Amniotic stem cell (primary cell): ENCODE data around the gene ZNF580.

Experiments used
- DNase-seq: peaks from one replicate; lab custom pipeline; 2025; lab: John Stamatoyannopoulos, UW

Gene ZNF580

DNA sequence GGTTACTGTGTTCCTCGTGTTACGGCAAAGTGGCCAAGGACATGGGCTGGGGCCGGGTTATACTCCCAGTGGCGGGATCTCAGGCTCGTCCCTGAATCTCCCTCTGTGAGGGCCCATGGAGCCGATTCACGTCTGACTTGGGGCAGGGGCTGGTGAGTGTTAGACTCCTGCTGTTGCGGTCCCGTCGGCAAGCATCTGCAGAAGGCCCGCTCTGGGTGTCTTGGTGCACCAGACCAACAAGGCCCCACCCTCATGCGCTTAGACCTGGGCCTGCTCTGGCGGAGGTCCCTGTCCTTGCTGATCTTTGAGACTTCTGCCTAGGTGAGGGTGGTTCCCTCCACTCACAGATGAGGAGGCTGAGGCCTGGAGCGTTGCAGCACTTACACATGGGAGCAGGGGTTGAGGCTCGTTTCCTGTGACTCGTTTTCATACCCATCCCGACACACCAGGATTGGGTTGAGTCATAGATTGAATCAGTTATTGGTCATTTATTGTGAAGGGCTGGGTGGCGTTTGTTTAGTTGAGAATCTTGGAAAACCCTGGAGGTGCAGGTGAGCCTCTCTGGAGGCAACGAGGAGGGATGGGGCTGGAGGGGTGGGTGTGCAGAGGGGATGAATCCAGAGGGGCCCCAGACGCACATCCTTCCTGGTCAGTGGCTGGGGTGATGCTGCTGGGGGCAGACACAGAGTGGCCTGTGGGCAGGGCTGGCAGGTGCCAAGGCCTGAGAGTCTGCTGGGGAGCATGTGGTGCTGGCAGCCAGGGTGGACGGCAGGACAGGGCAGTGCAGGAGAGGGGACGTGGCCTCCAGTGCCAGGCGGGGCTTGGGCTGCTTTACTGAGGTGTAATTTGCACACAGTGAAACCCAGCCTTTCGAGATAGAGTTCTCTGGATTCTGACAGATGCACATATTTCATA, 38.8 kb downstream of the ZNF580 start:
- DNase-seq: no peak

DNA sequence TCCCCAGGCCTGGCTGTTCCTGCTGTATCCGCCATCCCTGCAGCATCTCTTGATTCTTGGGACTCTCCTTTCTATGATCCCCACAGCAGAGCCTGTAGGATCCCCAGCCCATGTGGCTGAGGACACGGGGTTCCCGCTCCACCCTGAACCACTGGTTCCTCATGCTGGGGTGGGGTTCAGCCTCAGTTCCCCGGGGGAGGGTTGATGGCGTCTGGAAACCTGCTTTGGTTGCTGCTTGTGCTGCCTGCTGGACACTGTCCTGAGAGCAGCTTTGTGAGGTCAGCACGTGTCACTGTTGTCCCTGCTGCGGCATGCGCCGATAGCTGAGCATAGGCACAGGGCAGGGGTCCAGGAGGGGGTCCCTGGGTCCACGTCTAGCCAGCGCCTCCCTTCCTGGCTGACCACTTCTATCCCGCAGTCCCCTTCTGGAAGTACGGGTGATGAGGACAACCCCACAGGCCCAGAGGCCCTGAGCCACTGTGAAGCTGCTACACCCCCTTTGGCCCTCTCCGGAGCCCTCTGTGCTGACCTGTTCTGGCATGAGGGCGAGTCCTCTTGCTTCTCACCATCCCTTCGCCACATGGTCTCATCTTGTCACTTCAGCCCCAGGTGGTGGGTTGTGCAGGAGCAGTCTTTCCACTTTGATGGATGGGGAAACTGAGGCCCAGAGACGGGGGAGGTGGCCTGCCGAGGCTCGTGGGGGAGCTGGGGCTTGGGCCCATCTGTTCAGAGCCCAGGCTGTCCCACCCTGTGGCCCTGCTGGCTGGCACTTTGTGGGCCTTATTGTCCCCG, 39.7 kb downstream of the ZNF580 start:
- no peak for DNase-seq

DNA sequence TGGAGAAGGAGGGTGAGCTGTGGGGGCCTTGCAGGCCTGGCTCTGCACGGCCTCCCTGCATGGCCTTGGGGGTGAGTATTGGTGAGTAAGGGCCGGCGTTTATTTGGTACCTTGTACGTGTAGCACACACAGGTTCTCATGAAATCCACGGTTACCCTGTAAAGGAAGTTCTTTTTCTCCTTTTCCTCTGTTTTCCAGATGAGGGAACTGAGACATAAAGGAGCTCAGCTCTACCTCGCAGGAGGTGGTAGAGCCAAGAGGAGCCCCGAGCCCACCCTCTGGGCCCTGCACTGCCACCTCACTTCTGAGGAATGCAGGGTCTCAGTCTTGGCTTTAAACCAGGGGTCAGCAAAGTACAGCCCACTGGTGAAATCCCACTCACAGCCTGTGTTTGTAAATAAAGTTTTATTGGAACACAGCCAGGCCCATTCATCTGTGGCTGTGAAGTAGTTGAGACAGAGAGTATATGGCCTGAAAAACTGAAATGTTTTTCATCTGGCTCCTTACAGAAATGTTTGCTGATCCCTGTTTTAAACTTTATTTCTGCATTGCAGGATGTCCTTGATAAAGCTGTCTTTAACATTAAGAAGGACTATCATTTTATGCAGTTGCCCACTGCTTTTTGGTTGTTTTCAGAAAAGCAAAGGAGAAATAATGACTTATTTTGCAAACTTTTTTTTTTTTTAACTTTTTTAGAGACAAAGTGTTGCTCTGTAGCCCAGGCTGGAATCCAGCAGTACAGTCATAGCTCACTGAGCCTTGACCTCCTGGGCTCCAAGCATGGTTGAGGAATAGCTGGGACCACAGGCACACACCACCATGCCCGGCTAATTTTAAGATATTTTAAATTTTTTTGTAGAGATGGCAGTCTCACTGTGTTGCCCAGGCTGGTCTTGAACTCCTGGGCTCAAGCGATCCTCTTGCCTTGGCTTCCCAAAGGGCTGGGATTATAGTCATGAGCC, 40.6 kb downstream of the ZNF580 start:
- DNase-seq: no peak

DNA sequence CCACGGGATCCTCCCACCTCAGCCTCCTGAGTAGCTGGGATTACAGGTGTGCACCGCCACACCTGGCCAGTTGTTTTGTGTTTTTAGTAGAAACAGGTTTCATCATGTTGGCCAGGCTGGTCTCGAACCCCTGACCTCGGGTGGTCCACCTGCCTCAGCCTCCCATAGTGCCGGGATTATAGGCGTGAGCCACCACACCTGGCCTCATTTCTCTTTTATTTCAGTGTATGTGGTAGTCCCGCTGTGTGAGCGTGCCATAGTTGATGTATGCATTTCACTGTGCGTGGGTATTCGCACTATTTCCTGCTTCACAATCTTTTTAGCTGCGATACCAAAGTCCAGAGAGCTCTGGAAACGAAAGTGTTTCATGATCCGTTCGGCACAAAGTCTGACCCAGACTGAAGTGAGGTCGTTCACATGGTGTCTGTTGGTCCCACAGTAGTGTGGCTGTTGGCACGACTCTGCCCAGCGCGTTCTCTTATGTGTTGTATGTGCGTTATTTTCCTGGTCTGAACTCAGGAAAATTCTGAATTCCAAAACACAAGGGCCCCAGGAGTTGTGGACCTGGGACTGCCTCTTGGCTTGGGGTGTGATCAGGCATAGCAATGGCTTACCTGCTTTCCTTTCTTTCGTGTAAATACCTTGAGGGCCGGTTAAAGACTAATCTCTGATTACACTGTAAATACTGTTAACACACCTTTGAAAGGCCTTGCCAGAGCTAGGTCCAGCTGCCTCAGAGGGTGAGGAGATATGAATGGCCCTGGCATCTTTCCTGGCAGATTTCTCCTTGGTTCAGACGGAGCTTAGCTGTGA, 42.9 kb downstream of the ZNF580 start:
- DNase-seq: no peak

DNA sequence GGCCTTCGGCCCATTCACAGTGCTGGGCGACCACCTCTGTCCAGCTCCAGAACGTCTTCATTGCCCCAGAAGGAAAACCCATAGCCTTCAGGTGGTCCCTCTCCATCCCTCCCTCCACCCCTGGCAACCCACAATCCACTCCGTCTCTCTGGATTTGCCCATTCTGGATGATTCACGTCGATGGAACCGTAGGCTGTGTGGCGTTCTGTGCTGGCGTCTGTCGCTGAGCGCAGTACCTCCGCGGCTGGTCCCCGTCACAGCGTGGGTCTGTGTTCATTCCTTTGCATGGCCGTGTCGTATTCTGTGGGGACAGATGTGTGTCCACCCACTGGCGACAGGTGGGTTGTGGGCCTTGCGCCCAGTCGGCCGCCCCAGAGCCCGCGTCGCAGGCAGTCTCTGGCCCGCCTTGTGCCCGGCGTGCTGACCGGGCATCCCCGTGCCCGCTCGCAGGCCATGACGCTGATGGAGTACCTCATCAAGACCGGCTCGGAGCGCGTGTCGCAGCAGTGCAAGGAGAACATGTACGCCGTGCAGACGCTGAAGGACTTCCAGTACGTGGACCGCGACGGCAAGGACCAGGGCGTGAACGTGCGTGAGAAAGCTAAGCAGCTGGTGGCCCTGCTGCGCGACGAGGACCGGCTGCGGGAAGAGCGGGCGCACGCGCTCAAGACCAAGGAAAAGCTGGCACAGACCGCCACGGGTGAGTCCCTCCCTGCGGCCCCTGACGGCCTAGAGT, 44.3 kb downstream of the ZNF580 start:
- no peak for DNase-seq

DNA sequence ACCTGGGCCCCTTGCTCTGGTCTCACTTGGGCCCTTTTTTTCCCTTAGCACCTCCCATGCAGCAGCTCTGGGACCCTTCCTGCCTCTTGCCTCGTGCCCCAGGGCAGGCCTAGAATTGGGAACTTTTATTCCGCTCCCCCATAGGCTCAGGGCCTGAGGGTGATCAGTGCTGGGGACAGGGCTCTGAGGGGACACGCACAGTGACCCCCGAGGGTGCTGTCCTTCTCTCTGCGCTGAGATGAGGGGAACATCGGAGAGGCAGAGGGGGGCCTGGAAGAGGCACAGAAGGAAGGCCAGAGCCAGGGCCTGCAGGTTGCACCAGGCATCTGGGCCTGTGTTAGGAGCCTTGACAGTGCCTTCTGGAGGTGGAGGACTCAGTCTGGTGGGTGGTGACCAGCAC, 45.0 kb downstream of the ZNF580 start:
- no peak for DNase-seq

DNA sequence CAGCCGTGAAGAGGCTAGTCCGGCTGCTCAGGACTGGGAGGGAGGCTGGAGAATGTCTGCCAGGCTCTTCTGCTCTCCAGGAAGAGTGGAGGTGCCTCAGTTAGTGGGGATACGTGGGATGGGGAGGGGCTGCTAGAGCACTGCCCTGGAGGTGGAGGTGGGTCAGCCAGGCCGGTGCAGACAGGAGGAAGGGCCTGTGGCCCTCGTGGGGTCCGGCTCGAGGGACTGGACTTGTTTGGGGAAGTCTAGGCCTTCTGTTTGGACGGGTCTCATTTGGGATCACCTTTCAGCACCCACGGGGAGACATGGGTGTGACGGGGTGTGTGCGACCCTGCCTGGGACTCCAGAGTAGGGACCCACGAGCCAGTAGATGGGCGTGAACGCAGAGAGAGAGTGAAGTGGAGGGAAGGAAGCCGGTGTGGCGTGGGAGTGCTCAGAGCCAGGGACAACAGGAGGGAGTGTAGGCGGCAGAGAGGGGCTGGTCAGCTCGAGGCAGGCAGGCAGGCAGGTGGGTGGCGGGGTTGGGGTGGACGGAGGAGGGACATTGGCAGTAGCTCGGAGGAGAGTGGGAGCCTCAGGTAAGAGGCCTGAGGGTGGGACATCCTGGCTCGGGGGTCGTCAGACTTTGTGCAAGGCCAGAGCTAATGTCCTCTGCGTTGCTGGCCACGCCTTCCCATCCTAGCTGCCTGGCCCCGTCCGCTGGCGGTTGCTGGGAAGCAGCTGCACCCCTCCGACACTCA, 45.7 kb downstream of the ZNF580 start:
- DNase-seq: no peak

DNA sequence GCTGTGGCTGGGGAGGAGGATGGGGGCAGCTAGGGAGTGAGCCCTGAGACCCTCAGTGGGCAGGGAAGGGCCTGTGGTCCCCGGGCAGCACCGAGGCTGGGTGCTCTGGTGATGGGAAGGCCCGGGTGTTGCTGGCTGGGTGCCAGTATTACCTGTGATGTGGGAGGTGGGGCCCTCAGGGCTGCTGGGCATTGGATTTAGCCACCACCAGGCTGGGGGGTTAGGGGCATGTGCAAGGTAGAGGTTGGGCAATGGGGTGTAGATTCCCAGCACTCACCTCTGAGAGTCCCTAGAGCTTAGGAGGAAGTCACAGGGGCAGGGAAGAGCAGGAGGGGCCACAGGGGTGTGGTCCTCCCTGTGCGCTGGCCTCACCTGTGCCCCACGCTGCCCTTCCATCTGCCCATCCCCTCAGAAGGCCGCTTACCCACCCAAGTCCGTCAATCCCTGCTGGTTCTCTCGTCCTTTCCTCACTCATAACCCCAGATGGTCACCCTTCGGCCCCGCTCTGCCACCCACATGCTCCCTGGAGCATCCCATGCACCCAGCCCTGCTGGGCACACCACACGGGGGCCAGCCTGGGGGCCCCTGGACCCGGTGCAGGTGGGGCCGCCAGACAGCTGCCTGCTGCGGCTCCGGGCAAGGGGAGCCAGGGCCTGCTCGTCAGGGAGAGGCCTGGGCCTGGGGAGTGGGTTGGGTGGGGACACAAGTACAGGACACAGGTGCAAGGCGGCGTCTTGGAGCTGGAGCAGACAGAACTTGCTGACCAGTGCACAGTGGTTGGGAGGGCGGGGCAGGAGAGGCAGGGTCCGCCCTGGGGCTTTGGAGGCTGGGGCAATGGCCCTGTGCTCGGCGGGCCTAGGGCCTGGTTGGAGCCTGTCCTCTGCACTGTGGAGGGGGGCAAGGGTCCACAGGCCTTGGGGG, 46.7 kb downstream of the ZNF580 start:
- no peak for DNase-seq

DNA sequence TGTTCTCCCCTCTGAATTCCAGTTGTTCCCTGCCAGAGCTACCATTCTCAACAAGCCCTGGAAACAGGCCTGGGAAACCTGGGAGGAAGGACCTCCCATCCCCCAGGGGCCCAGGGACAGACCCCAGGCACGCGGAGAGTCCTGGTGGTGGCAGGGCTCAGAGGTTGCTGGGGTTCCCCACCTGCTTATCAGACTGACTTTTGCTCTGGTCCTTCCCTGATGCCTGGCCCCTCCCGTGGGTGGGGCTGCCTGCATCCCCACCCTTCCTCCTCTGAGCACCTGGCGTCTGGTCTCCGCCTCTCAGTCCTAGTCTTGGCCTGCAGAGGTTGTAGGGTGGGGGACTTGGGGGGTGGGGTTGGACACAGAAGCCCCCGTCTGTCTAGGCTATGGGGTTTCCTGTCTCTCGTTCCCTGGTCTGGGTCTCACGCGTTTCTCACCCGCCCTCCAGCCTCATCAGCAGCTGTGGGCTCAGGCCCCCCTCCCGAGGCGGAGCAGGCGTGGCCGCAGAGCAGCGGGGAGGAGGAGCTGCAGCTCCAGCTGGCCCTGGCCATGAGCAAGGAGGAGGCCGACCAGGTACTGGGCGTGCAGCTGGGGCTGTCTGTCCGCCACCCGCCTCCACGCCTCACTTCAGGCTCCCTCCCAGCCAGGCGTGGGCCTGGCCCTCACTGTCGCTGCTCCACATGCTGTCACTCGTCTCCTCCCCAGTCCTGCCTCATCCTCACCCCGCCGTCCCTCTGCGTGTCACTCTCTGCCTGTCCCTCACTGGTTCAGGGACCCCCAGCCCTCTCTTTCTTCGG, 47.8 kb downstream of the ZNF580 start:
- DNase-seq: no peak

DNA sequence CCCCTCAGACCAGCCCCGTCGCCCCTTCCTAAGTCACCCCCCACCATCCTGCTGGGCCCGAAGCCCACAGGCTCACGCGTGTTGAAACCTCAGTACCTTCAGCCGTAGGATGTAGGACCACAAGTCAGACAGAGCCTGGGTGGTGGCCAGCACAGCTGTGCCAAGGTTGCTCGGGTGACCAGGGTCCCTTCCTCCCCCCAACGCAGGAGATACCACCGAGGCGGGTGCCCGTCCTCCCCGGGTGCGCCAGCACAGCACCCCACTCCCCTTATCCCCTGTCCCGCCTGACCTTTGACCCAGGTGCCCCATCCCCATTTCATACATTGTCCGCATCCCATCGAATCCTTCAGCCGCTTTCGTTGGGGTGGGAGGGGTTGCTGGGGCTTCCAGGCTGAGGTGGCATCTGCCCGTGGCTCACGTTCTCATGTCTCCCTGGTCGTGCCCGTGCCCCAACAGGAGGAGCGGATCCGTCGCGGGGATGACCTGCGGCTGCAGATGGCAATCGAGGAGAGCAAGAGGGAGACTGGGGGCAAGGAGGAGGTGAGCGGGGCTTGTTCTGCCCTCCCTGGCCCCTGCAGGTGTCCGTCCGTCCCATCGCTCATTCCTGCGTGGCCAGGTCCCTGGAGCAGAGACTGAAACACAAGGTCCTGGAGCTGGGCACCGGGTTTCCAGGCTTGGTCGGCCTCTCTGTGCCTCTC, 48.8 kb downstream of the ZNF580 start:
- no peak for DNase-seq

DNA sequence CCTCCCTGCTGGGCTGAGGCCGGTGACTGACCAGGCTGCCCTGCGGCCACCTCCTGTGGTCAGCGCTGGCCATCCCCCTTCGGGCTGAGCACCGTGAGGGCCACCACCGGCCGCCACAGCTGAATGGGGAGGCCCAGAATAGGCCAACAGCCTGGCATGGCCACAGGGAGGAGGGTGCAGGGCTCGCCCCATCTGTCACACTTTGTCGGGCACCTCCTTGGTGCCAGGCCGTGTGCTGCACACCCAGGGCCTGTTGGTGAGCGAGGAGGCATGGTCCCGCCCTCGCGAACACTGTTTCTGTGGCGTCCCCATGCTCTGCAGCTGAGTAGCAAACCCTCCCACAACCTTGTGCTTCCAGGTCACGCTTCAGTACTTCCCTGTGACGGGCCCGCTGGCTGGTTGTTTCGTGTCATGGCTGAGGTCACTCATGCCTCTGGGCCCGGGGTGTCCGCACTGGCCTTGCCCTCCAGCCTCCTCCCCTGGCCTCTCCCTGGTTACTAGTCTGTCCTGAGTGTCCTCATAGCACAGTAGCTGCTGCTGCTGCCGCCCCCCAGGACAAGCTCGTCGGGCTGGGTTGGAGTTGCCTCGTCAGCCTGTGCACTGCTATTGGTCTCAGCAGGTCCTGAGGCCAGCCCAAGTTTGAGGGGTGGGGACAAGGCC, 49.4 kb downstream of the ZNF580 start:
- no peak for DNase-seq

DNA sequence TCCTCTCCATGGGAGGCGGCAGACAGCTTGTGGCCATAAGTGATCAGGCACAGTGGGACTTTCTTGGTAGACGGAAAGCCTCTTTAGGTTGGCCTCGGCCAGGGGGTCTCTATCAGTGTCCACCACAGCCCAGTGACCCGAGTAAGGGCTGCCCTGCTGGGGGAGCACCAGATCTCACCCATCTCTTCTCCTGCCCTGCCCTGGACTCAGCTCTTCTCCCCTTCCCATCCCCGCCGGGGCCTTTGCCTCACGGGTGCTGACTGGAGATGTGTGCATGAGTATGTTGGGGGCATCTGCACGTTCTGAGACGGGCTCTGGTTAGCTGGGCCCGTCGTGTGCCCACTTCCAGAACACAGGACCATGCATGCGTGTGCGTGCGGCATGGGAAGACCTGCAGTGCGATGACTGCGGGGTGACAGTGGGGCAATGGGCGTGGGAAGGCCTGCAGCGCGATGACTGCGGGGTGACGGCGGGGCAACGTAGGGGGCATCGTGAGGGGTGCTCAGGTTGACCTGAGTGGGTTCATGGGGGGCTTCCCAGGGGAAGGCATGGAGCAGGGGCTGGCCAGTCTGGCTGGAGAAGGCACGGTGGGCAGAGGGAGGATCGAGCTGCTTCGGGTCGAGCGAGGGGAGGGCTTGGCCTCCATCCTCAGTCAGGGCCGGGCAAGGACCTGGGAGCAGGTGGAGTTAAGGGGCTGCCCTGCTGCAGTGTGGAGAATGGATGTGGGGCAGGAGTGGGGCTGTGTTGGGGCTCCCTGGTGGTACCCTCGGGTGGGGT, 50.2 kb downstream of the ZNF580 start:
- DNase-seq: no peak

DNA sequence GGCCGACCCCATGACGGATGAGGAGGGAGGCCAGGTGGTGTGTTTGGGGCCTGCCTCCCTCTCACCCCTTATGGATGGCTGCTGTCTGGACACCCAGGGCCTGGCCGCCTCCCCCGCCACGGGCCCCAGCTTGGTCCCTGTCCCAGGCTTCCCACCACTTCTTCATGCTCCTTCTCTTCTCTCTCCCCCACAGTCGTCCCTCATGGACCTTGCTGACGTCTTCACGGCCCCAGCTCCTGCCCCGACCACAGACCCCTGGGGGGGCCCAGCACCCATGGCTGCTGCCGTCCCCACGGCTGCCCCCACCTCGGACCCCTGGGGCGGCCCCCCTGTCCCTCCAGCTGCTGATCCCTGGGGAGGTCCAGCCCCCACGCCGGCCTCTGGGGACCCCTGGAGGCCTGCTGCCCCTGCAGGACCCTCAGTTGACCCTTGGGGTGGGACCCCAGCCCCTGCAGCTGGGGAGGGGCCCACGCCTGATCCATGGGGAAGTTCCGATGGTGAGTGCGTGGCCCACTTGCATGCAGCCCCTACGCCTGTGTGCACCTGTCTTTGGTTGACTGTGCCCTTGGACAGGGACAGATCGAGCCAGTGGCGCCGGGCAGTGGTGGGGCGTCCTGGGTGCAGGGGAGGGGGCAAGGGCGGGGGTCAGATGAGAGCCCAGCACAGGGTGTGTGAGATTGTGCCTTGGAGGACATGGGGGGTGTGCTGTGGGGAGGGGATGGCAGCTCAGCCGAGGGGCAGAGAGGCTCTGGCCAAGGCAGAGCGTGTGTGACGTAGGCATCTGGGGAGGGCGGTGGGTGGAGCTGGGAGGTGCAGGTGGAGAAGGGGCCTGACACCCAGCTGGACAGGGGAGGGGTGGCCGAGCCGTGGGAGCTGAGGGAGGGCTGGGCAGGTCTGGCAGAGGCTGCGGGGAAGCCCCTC, 51.0 kb downstream of the ZNF580 start:
- no peak for DNase-seq

DNA sequence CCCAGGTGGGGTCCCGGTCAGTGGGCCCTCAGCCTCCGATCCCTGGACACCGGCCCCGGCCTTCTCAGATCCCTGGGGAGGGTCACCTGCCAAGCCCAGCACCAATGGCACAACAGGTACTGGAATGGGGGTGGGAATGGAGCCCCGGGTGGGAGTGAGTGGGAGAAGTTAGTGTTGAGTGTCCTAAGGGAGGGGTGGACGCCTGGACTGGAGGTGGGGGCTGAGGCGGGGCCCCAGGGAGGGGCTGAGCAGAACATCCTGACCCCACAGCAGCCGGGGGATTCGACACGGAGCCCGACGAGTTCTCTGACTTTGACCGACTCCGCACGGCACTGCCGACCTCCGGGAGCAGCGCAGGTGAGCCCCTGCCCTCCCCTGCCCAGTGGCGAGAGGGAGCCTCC, 51.9 kb downstream of the ZNF580 start:
- DNase-seq: no peak
